HG02938 (cell line): ENCODE results near the gene NOC4L.
"Not testable (repeated sequence)": the region's sequence is repeated elsewhere in the genome, so short reads cannot be mapped to it uniquely, and the experiment has no call there.

Experiments
- ATAC-seq: cut with Tn5 transposase; IDR thresholded peaks from one replicate; pipeline ENCODE4 v1.9.1; 2021; ENCODE audit warnings: mild to moderate bottlenecking, moderate library complexity; ENCODE audit not compliant: unreplicated experiment

Gene NOC4L

GRCh38 chr12:132123970-132124765, 20.1 kb upstream of the NOC4L start:
- ATAC-seq = no peak

- no peak for ATAC-seq
These were observed 19.4 kb upstream of the NOC4L start for GRCh38 chr12:132124766-132125425.

GRCh38 chr12:132125736-132126135, 18.5 kb upstream of the NOC4L start:
- no peak for ATAC-seq

GRCh38 chr12:132127041-132127440, 17.2 kb upstream of the NOC4L start:
- ATAC-seq = no peak

GRCh38 chr12:132129007-132129406, 15.2 kb upstream of the NOC4L start:
- ATAC-seq = no peak

GRCh38 chr12:132130690-132131089, 13.6 kb upstream of the NOC4L start:
- no peak for ATAC-seq

- ATAC-seq = no peak
These were observed 13.0 kb upstream of the NOC4L start for GRCh38 chr12:132131229-132131628.

GRCh38 chr12:132131952-132132351, 12.3 kb upstream of the NOC4L start:
- ATAC-seq = no peak

GRCh38 chr12:132132609-132133430, 11.4 kb upstream of the NOC4L start:
- no peak for ATAC-seq

- ATAC-seq = no peak
These were observed 10.2 kb upstream of the NOC4L start for GRCh38 chr12:132133952-132134652.

GRCh38 chr12:132134653-132135183, 9.5 kb upstream of the NOC4L start:
- ATAC-seq = not testable (repeated sequence)

GRCh38 chr12:132136226-132136625, 8.0 kb upstream of the NOC4L start:
- ATAC-seq = not testable (repeated sequence)

- ATAC-seq = no peak
These were observed 6.7 kb upstream of the NOC4L start for GRCh38 chr12:132137483-132138125.

- no peak for ATAC-seq
These were observed 5.1 kb upstream of the NOC4L start for GRCh38 chr12:132138941-132139871.

- no peak for ATAC-seq
These were observed 4.3 kb upstream of the NOC4L start for GRCh38 chr12:132139912-132140311.

GRCh38 chr12:132140501-132140900, 3.8 kb upstream of the NOC4L start:
- no peak for ATAC-seq

- no peak for ATAC-seq
These were observed 3.1 kb upstream of the NOC4L start for GRCh38 chr12:132140918-132141841.
